ENCODE measurements around the gene FGD6.

- TF ChIP-seq CTCF (IDR thresholded peaks at IDR 0.05) = peak in 1 of 4 experiments; percentile 17
- TF ChIP-seq EP300 (IDR thresholded peaks at IDR 0.05) = no peak
- no peak for TF ChIP-seq POLR2A (IDR thresholded peaks at IDR 0.05)
Observed at GRCh38 chr12:95143621-95144205, 73.6 kb downstream of the FGD6 start.

Data from sigmoid colon (tissue), 4 donors.